ENCODE data around the gene ADAMTSL3.
A peak's percentile ranks its signal among the peaks of the same experiment; 100 is the strongest.
"Not testable (repeated sequence)": the region's sequence is repeated elsewhere in the genome, so short reads cannot be mapped to it uniquely, and the experiment has no call there.

The ADAMTSL3 gene

DNA sequence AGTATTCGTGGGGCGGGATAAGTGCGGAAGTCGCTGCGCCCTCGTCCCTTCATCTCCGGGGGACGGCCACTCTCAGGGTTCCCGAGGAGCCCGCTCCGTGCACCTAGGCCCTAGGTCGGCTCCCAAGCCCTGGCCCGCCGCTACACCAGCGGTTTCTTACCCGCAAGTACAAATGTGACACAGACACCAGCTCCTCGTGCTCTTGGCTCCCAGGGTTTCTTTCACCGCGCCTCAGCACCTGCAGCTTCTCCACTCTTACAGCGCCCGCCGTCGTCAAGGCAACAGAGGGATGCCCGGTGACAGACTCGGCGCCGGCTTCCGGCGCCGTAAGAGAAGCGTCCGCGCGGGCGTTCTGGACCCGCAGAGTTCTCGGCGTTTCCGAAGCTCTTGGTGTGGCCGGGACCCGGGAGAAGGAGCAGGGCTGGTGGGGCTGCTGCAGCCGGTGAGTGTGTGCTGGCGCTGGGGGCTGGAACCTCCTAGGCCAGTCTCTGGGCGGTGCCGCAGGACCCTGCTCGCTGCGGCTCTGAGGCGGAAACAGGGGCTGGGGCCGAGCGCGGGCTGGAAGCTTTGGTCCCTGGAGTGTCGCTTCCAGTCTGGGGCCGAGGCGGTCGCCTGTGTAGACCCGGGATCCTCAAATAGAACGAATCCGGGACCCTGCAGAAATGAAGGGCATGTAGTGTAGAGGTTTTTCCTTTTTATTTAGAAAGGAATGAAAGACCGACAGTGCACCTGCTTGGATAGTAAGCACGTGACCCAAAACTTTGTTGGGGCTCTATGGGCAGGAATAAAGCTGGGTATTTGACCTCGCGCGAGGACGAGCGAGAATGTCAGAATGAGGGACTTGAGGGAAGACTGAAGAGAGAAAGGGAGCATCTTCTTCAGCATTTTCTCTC, 426.2 kb downstream of the ADAMTSL3 start:
- Mint-ChIP-seq H3K4me1 (peaks cover 17% of the 10 kb centered on the region), H3K27me3 (peaks cover 62% of the 10 kb centered on the region)
- peak; percentile 52 to 55 for DNase-seq

DNA sequence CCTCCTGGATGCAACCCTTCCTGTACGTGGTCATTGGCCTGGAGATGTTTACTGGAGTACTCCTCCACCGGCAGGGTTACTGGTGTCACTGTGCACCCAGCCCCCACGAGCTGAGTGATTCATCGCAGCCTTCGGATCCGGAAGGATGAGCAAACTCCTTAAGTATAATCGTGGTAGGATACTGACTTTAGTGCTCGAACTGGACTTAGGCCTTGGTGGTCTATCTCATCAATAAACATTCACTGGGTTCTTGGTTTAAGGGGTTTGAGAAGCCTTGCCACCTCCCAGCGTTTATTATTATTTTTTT, 426.8 kb downstream of the ADAMTSL3 start:
- H3K27ac Mint-ChIP-seq, DNase-seq, H3K9me3 Mint-ChIP-seq: not testable (repeated sequence)
- Mint-ChIP-seq H3K27me3 (peaks cover 57% of the 10 kb centered on the region), H3K4me1 (peaks cover 17% of the 10 kb centered on the region), H3K4me3 (peak overlapping the region; percentile 86 to 94)
- ATAC-seq: peak; percentile 33

More for the DNA sequence above, 426.2 kb downstream of the ADAMTSL3 start:
- Mint-ChIP-seq H3K9me3 (no peaks in the 10 kb centered on the region), H3K27ac (no peak overlapping the region), H3K4me3 (peak overlapping the region; percentile 86 to 94)
- ATAC-seq: peak; percentile 96

DNA sequence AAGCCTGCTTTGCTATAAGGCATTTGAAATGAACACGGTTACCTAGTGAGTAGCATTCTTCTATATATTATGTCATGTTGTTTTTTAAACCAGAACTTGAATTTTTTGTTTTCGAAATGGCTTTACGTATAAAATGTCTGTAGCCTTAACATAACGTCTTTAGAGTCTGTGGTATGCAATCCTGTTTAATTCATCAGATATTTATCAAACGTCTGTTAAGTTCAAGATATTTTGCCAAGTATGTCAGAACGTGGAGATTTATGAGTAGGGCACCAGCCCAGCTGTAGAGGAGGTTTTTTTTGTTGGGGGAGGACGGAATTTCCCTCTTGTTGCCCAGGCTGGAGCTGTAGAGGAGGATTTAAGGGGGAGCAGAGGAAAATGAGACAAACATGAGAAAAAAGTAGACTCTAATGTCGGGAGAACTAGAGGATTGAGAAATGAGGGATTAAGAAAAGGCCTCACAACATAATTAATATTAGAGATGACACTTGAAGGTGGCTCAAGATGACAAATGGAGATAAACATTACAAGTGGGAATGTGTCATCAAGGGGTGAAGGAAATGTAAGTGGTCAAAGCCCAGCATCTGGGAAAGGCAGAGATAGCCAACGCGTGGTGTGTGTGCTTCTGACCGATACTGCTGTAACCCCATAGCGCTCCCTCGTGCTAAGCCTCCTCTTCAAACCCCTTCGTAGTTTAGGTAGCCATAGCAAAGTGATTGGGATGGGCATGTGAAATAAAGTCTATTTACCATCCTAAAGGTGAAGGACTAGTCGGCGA, 427.7 kb downstream of the ADAMTSL3 start:
- Mint-ChIP-seq H3K4me3 (no peak overlapping the region), H3K4me1 (peaks cover 17% of the 10 kb centered on the region), H3K9me3 (no peaks in the 10 kb centered on the region), H3K27ac (no peak overlapping the region), H3K27me3 (peaks cover 48% of the 10 kb centered on the region)
- ATAC-seq: no peak
- DNase-seq: no peak

DNA sequence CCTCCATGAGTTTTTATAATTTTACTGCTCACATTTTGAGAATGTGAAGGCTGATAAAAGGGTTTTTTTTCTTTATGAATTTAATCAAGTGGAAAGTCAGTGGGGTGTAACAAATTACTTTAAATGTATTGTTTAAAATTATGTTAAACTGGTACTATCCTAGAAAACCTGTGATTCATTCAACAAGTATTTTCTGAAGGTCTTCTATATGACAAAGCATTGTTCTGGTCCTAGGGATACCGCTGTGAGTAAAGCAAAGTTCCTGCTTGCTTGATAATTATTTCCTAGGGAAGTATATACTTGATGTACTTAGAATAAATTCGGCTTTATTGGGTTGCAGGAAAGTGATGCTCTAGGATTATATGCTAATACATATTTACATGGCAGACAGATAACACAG, 428.8 kb downstream of the ADAMTSL3 start:
- no peak overlapping the region for H3K4me3 Mint-ChIP-seq
- no peaks in the 10 kb centered on the region for H3K9me3 Mint-ChIP-seq
- H3K27me3 Mint-ChIP-seq: peaks cover 39% of the 10 kb centered on the region
- ATAC-seq (no peak), DNase-seq (no peak)
- H3K27ac Mint-ChIP-seq: no peak overlapping the region
- H3K4me1 Mint-ChIP-seq: peaks cover 17% of the 10 kb centered on the region

DNA sequence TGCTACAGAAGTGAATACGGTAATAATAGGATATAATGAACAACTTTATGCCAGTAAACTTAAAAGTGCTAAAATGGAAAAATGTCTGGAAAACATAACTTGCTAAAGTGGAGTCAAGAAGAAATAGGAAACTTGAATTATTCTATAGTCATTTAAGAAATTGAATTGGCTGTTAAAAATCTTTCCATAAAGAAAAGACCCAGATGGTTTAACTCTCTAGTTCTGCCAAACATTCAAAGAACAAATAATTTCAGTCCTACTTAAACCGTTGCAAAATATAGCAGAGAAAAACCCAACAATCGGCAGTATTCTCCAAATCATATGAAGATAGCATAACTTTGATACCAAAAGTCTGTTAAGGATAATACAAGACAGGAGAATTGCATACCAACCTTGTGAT, 432.1 kb downstream of the ADAMTSL3 start:
- not testable (repeated sequence) for ATAC-seq, DNase-seq, H3K4me1 Mint-ChIP-seq, H3K9me3 Mint-ChIP-seq, H3K27ac Mint-ChIP-seq, H3K4me3 Mint-ChIP-seq
- peaks cover 16% of the 10 kb centered on the region for H3K27me3 Mint-ChIP-seq

All from stimulated activated naive CD8-positive, alpha-beta T cell treated with anti-CD3 and anti-CD28 coated beads, Interleukin-15, amount 100 ng/mL, for 72 hours (primary cell).